Endodermal cell (in vitro differentiated cells): Measurements from ENCODE around the gene CFAP74. TPM values are rescaled to one million over a fixed set of nuclear protein-coding genes. Genes with fewer than 3 reads are reported as not detected.

Experiments
- DNase-seq: peaks from one replicate; pipeline ENCODE4 v3.0.0-alpha.2; 2017
- H3K27ac ChIP-seq: 2 replicates; pipeline ENCODE4 v1.5.1; 2013; ENCODE audit warnings: mild to moderate bottlenecking, low read depth, low read length, moderate library complexity
- H3K27me3 ChIP-seq: 2 replicates; pipeline ENCODE4 v1.6.1; 2013; ENCODE audit warnings: mild to moderate bottlenecking, low read length, moderate library complexity; ENCODE audit not compliant: insufficient read depth, control insufficient read depth, poor library complexity, severe bottlenecking
- H3K36me3 ChIP-seq: 2 replicates; pipeline ENCODE4 v1.7.0; 2013; ENCODE audit warnings: mild to moderate bottlenecking, low read length, moderate library complexity; ENCODE audit not compliant: control insufficient read depth, insufficient read depth
- H3K4me1 ChIP-seq: one replicate; pipeline ENCODE4 v1.7.0; 2013; ENCODE audit warnings: low read length; ENCODE audit not compliant: control insufficient read depth, insufficient read depth
- H3K4me3 ChIP-seq: 2 replicates; pipeline ENCODE4 v1.5.1; 2013; ENCODE audit warnings: mild to moderate bottlenecking, low read length, moderate library complexity
- H3K9ac ChIP-seq: 2 replicates; pipeline ENCODE4 v1.6.1; 2013; ENCODE audit warnings: mild to moderate bottlenecking, low read length, moderate library complexity; ENCODE audit not compliant: poor library complexity, severe bottlenecking; ENCODE audit errors: extremely low read depth
- H3K9me3 ChIP-seq: 2 replicates; pipeline ENCODE4 v1.6.1; 2013; ENCODE audit warnings: mild to moderate bottlenecking, low read length, moderate library complexity; ENCODE audit not compliant: control insufficient read depth
- H3K27ac Mint-ChIP-seq: 2 replicates; pipeline ENCODE4 v1.8.0; 2020; ENCODE audit warnings: mixed read lengths
- H3K27me3 Mint-ChIP-seq: 2 replicates; pipeline ENCODE4 v1.8.0; 2021; ENCODE audit warnings: mild to moderate bottlenecking, mixed read lengths; ENCODE audit not compliant: insufficient read depth
- H3K36me3 Mint-ChIP-seq: 2 replicates; pipeline ENCODE4 v1.8.0; 2020; ENCODE audit warnings: low read depth, mixed read lengths
- H3K4me1 Mint-ChIP-seq: 2 replicates; pipeline ENCODE4 v1.8.0; 2020; ENCODE audit warnings: mixed read lengths
- H3K4me3 Mint-ChIP-seq: 2 replicates; pipeline ENCODE4 v1.8.0; 2020; ENCODE audit warnings: mild to moderate bottlenecking, moderate library complexity, mixed read lengths
- H3K9me3 Mint-ChIP-seq: 2 replicates; pipeline ENCODE4 v1.8.0; 2020; ENCODE audit warnings: mild to moderate bottlenecking, mixed read lengths
- CTCF ChIP-seq: fragments of 200-600 bp; sonication (generic); conservative IDR thresholded peaks from 2 replicates; pipeline ENCODE4 v1.5.0; 2021; ENCODE audit warnings: antibody characterized with exemption, mild to moderate bottlenecking
- WGBS, 2 experiments: methylation state at CpG; one replicate each; pipeline versions ENCODE4 v1.1.5 to v1.1.7; 2013; ENCODE audit warnings: missing lambda C conversion rate in 2 of 2, mixed read lengths in 1 of 2; ENCODE audit not compliant: insufficient coverage in 1 of 2, insufficient read length in 1 of 2; 5-methylcytosine and 5-hydroxymethylcytosine counted together
- total RNA-seq, 2 donors: library from RNA; stranded (reverse); fragmentation: NEBNext Ultra II Directional in 1 of 2; extraction: Animal tissue kit (Norgen Biotek cat#: 25700) in 1 of 2; gene quantifications; 2 replicates in 1 of 2; 3 replicates in 1 of 2; pipeline ENCODE4 v1.2.1, GENCODE V29; 2021

Gene CFAP74
- total RNA-seq, 2 donors from 2014 or later: 0.58 to 0.75 TPM

GRCh38 chr1:2018217-2019171, 14.9 kb upstream of the CFAP74 start:
- H3K9me3 Mint-ChIP-seq: no peaks in the 10 kb centered on the region
- H3K4me3 Mint-ChIP-seq: peak overlapping the region; percentile 49
- H3K27ac Mint-ChIP-seq: no peak overlapping the region
- WGBS, 2 experiments: 32 to 45% methylated on average over 21 to 47 of the region's 48 CpGs
- H3K9me3 ChIP-seq: no peaks in the 10 kb centered on the region
- no peaks in the 10 kb centered on the region for H3K36me3 Mint-ChIP-seq
- H3K9ac ChIP-seq: no peak overlapping the region
- H3K27me3 Mint-ChIP-seq: peaks cover 42% of the 10 kb centered on the region
- DNase-seq: peak; percentile 64
- no peak for TF ChIP-seq CTCF
- H3K27me3 ChIP-seq: peaks cover 50% of the 10 kb centered on the region
- no peaks in the 10 kb centered on the region for H3K4me1 ChIP-seq
- no peaks in the 10 kb centered on the region for H3K36me3 ChIP-seq
- H3K4me3 ChIP-seq: no peak overlapping the region
- H3K4me1 Mint-ChIP-seq: no peaks in the 10 kb centered on the region
- H3K27ac ChIP-seq: no peak overlapping the region

- peaks cover 36% of the 10 kb centered on the region for H3K27me3 Mint-ChIP-seq
- 88 to 93% methylated on average over 8 to 9 of the region's 9 CpGs for WGBS, 2 experiments
Observed at GRCh38 chr1:2016123-2016522, 12.5 kb upstream of the CFAP74 start.

More at GRCh38 chr1:2016123-2016522, 12.5 kb upstream of the CFAP74 start:
- no peak overlapping the region for H3K27ac ChIP-seq
- Mint-ChIP-seq H3K4me1 (no peaks in the 10 kb centered on the region), H3K4me3 (no peak overlapping the region), H3K27ac (no peak overlapping the region), H3K36me3 (no peaks in the 10 kb centered on the region), H3K9me3 (no peaks in the 10 kb centered on the region)
- no peak overlapping the region for H3K4me3 ChIP-seq
- H3K9ac ChIP-seq: no peak overlapping the region
- H3K4me1 ChIP-seq: no peaks in the 10 kb centered on the region
- H3K36me3 ChIP-seq: no peaks in the 10 kb centered on the region
- TF ChIP-seq CTCF: no peak
- DNase-seq: no peak
- H3K27me3 ChIP-seq: peaks cover 46% of the 10 kb centered on the region
- no peaks in the 10 kb centered on the region for H3K9me3 ChIP-seq
